ENCODE measurements around the gene FAM50A. TPM values are rescaled to one million over a fixed set of nuclear protein-coding genes. Genes with fewer than 3 reads are reported as not detected.

FAM50A gene
- total RNA-seq, 1 experiment from 2014 or later: 53.8 TPM

GRCh38 chrX:154426916-154427770 is 16.8 kb upstream of the FAM50A start:
- TF ChIP-seq, protein P1, sequence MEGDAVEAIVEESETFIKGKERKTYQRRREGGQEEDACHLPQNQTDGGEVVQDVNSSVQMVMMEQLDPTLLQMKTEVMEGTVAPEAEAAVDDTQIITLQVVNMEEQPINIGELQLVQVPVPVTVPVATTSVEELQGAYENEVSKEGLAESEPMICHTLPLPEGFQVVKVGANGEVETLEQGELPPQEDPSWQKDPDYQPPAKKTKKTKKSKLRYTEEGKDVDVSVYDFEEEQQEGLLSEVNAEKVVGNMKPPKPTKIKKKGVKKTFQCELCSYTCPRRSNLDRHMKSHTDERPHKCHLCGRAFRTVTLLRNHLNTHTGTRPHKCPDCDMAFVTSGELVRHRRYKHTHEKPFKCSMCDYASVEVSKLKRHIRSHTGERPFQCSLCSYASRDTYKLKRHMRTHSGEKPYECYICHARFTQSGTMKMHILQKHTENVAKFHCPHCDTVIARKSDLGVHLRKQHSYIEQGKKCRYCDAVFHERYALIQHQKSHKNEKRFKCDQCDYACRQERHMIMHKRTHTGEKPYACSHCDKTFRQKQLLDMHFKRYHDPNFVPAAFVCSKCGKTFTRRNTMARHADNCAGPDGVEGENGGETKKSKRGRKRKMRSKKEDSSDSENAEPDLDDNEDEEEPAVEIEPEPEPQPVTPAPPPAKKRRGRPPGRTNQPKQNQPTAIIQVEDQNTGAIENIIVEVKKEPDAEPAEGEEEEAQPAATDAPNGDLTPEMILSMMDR (conservative IDR thresholded peaks at IDR 0.05; ENCODE audit: low read depth, low read length): no peak
- no peak for TF ChIP-seq EZH2phosphoT487 (IDR thresholded peaks at IDR 0.05; ENCODE audit: borderline replicate concordance, low read length)
- no peak for TF ChIP-seq EZH2 (IDR thresholded peaks at IDR 0.05; ENCODE audit: low read length, unreplicated experiment)
- Histone ChIP-seq H3K9me2 (replicated peaks; ENCODE audit: low read length) (no peaks in the 10 kb centered on the region), H4K20me1 (ENCODE audit: low read length) (no peaks in the 10 kb centered on the region), H3K79me2 (ENCODE audit: low read length) (peaks cover 27% of the 10 kb centered on the region), H3K36me3 (ENCODE audit: low read depth, low read length) (no peaks in the 10 kb centered on the region), H3K9me3 (ENCODE audit: low read length) (no peaks in the 10 kb centered on the region), H3K4me2 (ENCODE audit: low read length) (no peak overlapping the region), H3F3A (ENCODE audit: low read length, unreplicated experiment) (no peaks in the 10 kb centered on the region), H3K9ac (ENCODE audit: low read length) (no peak overlapping the region), H2AFZ (ENCODE audit: low read length) (no peak overlapping the region), H3K27ac (ENCODE audit: low read length) (no peak overlapping the region), H3K4me1 (ENCODE audit: insufficient read depth, low read length) (peaks cover 23% of the 10 kb centered on the region), H3K27me3 (ENCODE audit: low read length) (no peaks in the 10 kb centered on the region), H3K4me3 (ENCODE audit: low read length) (no peak overlapping the region)
- ATAC-seq (no peak), DNase-seq (no peak)
- intact Hi-C loops (cut with micrococcal nuclease): no loop called here
- POLR2A ChIA-PET (ENCODE audit: unreplicated experiment): no interaction called here
- CTCF ChIA-PET: no interaction called here
- BruUV-seq (replicated peaks): no TSS peak

GRCh38 chrX:154428176-154429171 is 15.5 kb upstream of the FAM50A start, which contains the start of gene ATP6AP1:
ATP6AP1 (plus strand) TSS chrX:154428677; CDS start chrX:154428693, 16 bp downstream.
- BruUV-seq (replicated peaks): no TSS peak
- H3F3A ChIP-seq (ENCODE audit: low read length, unreplicated experiment): no peaks in the 10 kb centered on the region
- H3K9me3 ChIP-seq (ENCODE audit: low read length): no peaks in the 10 kb centered on the region
- H2AFZ ChIP-seq (ENCODE audit: low read length): peak within 1 kb of the TSS; percentile 86
- ChIA-PET POLR2A (ENCODE audit: unreplicated experiment) (interaction anchor here (0.7 kb wide), 1 partner anchor 29 kb away, joined by 4 read pairs; the partner anchor contains the start of gene PLXNA3), CTCF (interaction anchor here (0.6 kb wide), 1 partner anchor 99 kb away, joined by 5 read pairs; no protein-coding TSS in a partner anchor)
- peak; percentile 98 for ATAC-seq
- no peaks in the 10 kb centered on the region for H3K27me3 ChIP-seq (ENCODE audit: low read length)
- DNase-seq: peak; percentile 94
- intact Hi-C loops (cut with micrococcal nuclease): no loop called here
- peaks cover 27% of the 10 kb centered on the region for H3K79me2 ChIP-seq (ENCODE audit: low read length)
- peak within 1 kb of the TSS; percentile 82 for H3K9ac ChIP-seq (ENCODE audit: low read length)
- H3K4me1 ChIP-seq (ENCODE audit: insufficient read depth, low read length): peaks cover 23% of the 10 kb centered on the region
- H3K36me3 ChIP-seq (ENCODE audit: low read depth, low read length): no peaks in the 10 kb centered on the region; the same call in 1 of the 2 replicates
- peak within 1 kb of the TSS; percentile 93 for H3K4me3 ChIP-seq (ENCODE audit: low read length)
- TF ChIP-seq, protein P1 (conservative IDR thresholded peaks at IDR 0.05; ENCODE audit: low read depth, low read length): no peak
- TF ChIP-seq EZH2 (IDR thresholded peaks at IDR 0.05; ENCODE audit: low read length, unreplicated experiment) (no peak), EZH2phosphoT487 (IDR thresholded peaks at IDR 0.05; ENCODE audit: borderline replicate concordance, low read length) (no peak)
- H3K27ac ChIP-seq (ENCODE audit: low read length): no peak within 1 kb of the TSS
- peak within 1 kb of the TSS; percentile 99 for H3K4me2 ChIP-seq (ENCODE audit: low read length)
- no peaks in the 10 kb centered on the region for H3K9me2 ChIP-seq (replicated peaks; ENCODE audit: low read length)
- no peaks in the 10 kb centered on the region for H4K20me1 ChIP-seq (ENCODE audit: low read length)

Data from PC-3 (cell line).